G401 (cell line): Measurements from ENCODE around the gene JAM3. TPM values are rescaled to one million over a fixed set of nuclear protein-coding genes. Genes with fewer than 3 reads are reported as not detected.
A peak's percentile ranks its signal among the peaks of the same experiment; 100 is the strongest.
"Not testable (repeated sequence)": the region's sequence is repeated elsewhere in the genome, so short reads cannot be mapped to it uniquely, and the experiment has no call there.

Experiments used
- DNase-seq: peaks from one replicate; pipeline ENCODE4 v3.0.0-alpha.2; 2015; ENCODE audit warnings: low spot score
- in situ Hi-C: cut with HindIII; loops from 2 replicates; pipeline ENCODE4 v1.10.0; 2016; ENCODE audit warnings: low sequenced_read_pairs, mixed read lengths
- total RNA-seq: library from RNA; depleted of rRNA; stranded (reverse); fragments of >200 nt; shearing (Covaris generic); gene quantifications from 2 replicates; pipeline ENCODE4 v1.2.3, GENCODE V29; 2014

JAM3 gene
- total RNA-seq, 1 experiment from 2014 or later: 41.8 TPM

- DNase-seq, in situ Hi-C loops: not testable (repeated sequence)
Measured at GRCh38 chr11:134081258-134081657, 12.4 kb downstream of the JAM3 start.

GRCh38 chr11:134082990-134083389 is 14.1 kb downstream of the JAM3 start:
- in situ Hi-C loops: no loop called here
- no peak for DNase-seq

- in situ Hi-C loops: no loop called here
Measured at GRCh38 chr11:134086376-134086775, 17.5 kb downstream of the JAM3 start.

GRCh38 chr11:134092006-134092405 is 23.1 kb downstream of the JAM3 start:
- in situ Hi-C loops, DNase-seq: not testable (repeated sequence)

More at GRCh38 chr11:134086376-134086775, 17.5 kb downstream of the JAM3 start:
- DNase-seq: no peak

- in situ Hi-C loops: no loop called here
- no peak for DNase-seq
Measured at GRCh38 chr11:134097166-134097565, 28.3 kb downstream of the JAM3 start.

- in situ Hi-C loops: no loop called here
- peak; percentile 30 for DNase-seq
Measured at GRCh38 chr11:134098566-134099184, 29.8 kb downstream of the JAM3 start.

GRCh38 chr11:134100171-134100570 is 31.3 kb downstream of the JAM3 start:
- in situ Hi-C loops: no loop called here
- DNase-seq: no peak

GRCh38 chr11:134101282-134101681 is 32.4 kb downstream of the JAM3 start:
- in situ Hi-C loops: no loop called here
- DNase-seq: no peak

GRCh38 chr11:134110252-134110815 is 41.5 kb downstream of the JAM3 start:
- no peak for DNase-seq
- in situ Hi-C loops: no loop called here

GRCh38 chr11:134113787-134114186 is 44.9 kb downstream of the JAM3 start:
- DNase-seq, in situ Hi-C loops: not testable (repeated sequence)

- in situ Hi-C loops: no loop called here
Measured at GRCh38 chr11:134116210-134116609, 47.3 kb downstream of the JAM3 start.

GRCh38 chr11:134118006-134118405 is 49.1 kb downstream of the JAM3 start:
- in situ Hi-C loops: no loop called here

More at GRCh38 chr11:134116210-134116609, 47.3 kb downstream of the JAM3 start:
- no peak for DNase-seq

GRCh38 chr11:134119094-134119493 is 50.2 kb downstream of the JAM3 start:
- no peak for DNase-seq
- in situ Hi-C loops: no loop called here

More at GRCh38 chr11:134118006-134118405, 49.1 kb downstream of the JAM3 start:
- DNase-seq: no peak

GRCh38 chr11:134120143-134120850 is 51.4 kb downstream of the JAM3 start:
- peak; percentile 73 for DNase-seq
- in situ Hi-C loops: no loop called here

- in situ Hi-C loops: no loop called here
- DNase-seq: no peak
Measured at GRCh38 chr11:134120921-134121526, 52.2 kb downstream of the JAM3 start.

- DNase-seq: peak; percentile 38
Measured at GRCh38 chr11:134124660-134125451, 56.0 kb downstream of the JAM3 start.

GRCh38 chr11:134125507-134125906 is 56.6 kb downstream of the JAM3 start:
- in situ Hi-C loops: no loop called here
- DNase-seq: peak; percentile 34

More at GRCh38 chr11:134124660-134125451, 56.0 kb downstream of the JAM3 start:
- in situ Hi-C loops: no loop called here

- DNase-seq: no peak
- in situ Hi-C loops: no loop called here
Measured at GRCh38 chr11:134126217-134126822, 57.4 kb downstream of the JAM3 start.
